Caco-2 (cell line): Measurements from ENCODE around the gene CSMD2. TPM values are rescaled to one million over a fixed set of nuclear protein-coding genes. Genes with fewer than 3 reads are reported as not detected.

Source experiments
- BruUV-seq: library from RNA; stranded (reverse); fragments of 400-500 nt; replicated peaks from 2 replicates; lab custom pipeline; 2021; lab: Mats Ljungman, UMichigan
- CTCF ChIA-PET: fragments of 300-600 bp; sonication (Branson Sonifier 250); formaldehyde crosslinking; loops from one replicate; lab custom pipeline; 2022; ENCODE audit warnings: antibody characterized with exemption; lab: Charles Lee
- POLR2A ChIA-PET: fragments of 300-600 bp; sonication (Branson Sonifier 250); formaldehyde crosslinking; loops from one replicate; lab custom pipeline; 2022; ENCODE audit warnings: antibody characterized with exemption; lab: Charles Lee
- DNase-seq, 2 experiments: peaks; one replicate each; pipeline versions ENCODE4 v3.0.0 to v3.0.0-alpha.2; 2020 to 2022
- H3K27me3 ChIP-seq: replicated peaks from 2 replicates; pipeline ENCODE4 v1.6.0; 2011; ENCODE audit warnings: low read length; ENCODE audit not compliant: control insufficient read depth, insufficient read depth
- H3K36me3 ChIP-seq: 2 replicates; pipeline ENCODE4 v1.5.1; 2011; ENCODE audit warnings: low read length; ENCODE audit not compliant: control insufficient read depth, insufficient read depth
- H3K4me1 ChIP-seq: fragments of 250-450 bp; sonication (Bioruptor Pico); 2 replicates; pipeline ENCODE4 v1.5.1; 2020; ENCODE audit warnings: mild to moderate bottlenecking
- H3K4me3 ChIP-seq: 2 replicates; pipeline ENCODE4 v1.5.1; 2011; ENCODE audit warnings: low read depth, mild to moderate bottlenecking, control low read depth, low read length
- H3K9me3 ChIP-seq: fragments of 250-450 bp; sonication (Bioruptor Pico); 2 replicates; pipeline ENCODE4 v1.5.1; 2020; ENCODE audit warnings: mild to moderate bottlenecking, moderate library complexity
- H3K27ac Mint-ChIP-seq: one replicate; pipeline ENCODE4 v1.8.0; 2022; ENCODE audit warnings: mixed read lengths; ENCODE audit not compliant: unreplicated experiment
- H3K27me3 Mint-ChIP-seq: one replicate; pipeline ENCODE4 v1.8.0; 2022; ENCODE audit warnings: mixed read lengths; ENCODE audit not compliant: insufficient read depth, unreplicated experiment
- H3K36me3 Mint-ChIP-seq: one replicate; pipeline ENCODE4 v1.8.0; 2022; ENCODE audit warnings: mild to moderate bottlenecking, mixed read lengths; ENCODE audit not compliant: insufficient read depth, unreplicated experiment
- H3K4me1 Mint-ChIP-seq: one replicate; pipeline ENCODE4 v1.8.0; 2022; ENCODE audit warnings: low read depth, mixed read lengths; ENCODE audit not compliant: unreplicated experiment
- H3K4me3 Mint-ChIP-seq: one replicate; pipeline ENCODE4 v1.8.0; 2022; ENCODE audit warnings: mild to moderate bottlenecking, moderate library complexity, mixed read lengths; ENCODE audit not compliant: unreplicated experiment
- H3K9me3 Mint-ChIP-seq: one replicate; pipeline ENCODE4 v1.8.0; 2022; ENCODE audit warnings: mixed read lengths; ENCODE audit not compliant: unreplicated experiment
- intact Hi-C: fragments of 100-400 bp; cut with micrococcal nuclease; formaldehyde crosslinking; loops from one replicate; pipeline ENCODE4 v1.10.0; 2022; ENCODE audit not compliant: unreplicated experiment
- total RNA-seq: library from RNA; stranded (reverse); gene quantifications from 2 replicates; pipeline ENCODE4 v1.2.3, GENCODE V29; 2022
- TF ChIP-seq, protein P1 (sequence below), 2 experiments: fragments of 200-600 bp in 1 of 2; IDR thresholded peaks; 1 replicate in 1 of 2; 2 replicates in 1 of 2; pipeline versions ENCODE4 v1.5.1 to v1.8.0; 2011 to 2022; ENCODE audit warnings: antibody characterized with exemption in 1 of 2, control low read depth in 1 of 2, inconsistent platforms in 1 of 2, low read depth in 1 of 2, low read length in 1 of 2, mild to moderate bottlenecking in 1 of 2, moderate library complexity in 1 of 2; ENCODE audit not compliant: insufficient read depth in 1 of 2, severe bottlenecking in 1 of 2, unreplicated experiment in 1 of 2

CSMD2 gene
- total RNA-seq, 1 experiment from 2014 or later = not detected

DNA sequence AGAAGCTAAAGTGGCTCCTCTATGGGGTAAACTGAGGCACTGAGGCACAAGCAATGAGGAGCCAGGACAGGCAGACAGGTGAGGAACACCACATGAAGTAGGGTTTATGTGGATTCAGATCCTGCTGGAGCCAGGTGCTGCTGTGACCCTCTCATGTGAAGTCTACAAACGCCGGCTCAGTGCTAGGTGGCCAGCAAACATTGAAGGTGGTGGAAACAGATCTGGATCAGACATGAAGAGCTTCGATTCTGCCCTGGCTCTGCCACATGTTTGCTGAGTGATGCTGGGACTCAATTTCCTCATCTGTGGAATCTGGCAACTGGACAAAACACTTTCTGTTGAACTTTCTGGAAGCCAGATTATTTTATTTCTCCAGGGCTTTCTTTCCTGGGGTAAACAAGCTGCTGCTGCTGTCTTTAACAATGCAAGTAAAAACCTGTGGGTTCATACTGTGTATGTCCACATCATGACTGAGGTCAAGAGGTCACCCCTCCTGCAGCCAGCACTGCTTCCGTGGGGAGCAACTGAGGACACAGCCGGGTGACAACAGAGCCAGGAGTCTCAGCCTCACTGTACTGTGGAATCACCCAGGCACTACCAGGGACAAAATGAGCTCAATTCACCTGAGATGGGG lies 267.8 kb downstream of the CSMD2 start:
- intact Hi-C loops = no loop called here
- Histone ChIP-seq H3K4me1 (no peaks in the 10 kb centered on the region), H3K27me3 (no peaks in the 10 kb centered on the region), H3K36me3 (no peaks in the 10 kb centered on the region), H3K4me3 (no peak overlapping the region), H3K9me3 (no peaks in the 10 kb centered on the region)
- TF ChIP-seq, protein P1, sequence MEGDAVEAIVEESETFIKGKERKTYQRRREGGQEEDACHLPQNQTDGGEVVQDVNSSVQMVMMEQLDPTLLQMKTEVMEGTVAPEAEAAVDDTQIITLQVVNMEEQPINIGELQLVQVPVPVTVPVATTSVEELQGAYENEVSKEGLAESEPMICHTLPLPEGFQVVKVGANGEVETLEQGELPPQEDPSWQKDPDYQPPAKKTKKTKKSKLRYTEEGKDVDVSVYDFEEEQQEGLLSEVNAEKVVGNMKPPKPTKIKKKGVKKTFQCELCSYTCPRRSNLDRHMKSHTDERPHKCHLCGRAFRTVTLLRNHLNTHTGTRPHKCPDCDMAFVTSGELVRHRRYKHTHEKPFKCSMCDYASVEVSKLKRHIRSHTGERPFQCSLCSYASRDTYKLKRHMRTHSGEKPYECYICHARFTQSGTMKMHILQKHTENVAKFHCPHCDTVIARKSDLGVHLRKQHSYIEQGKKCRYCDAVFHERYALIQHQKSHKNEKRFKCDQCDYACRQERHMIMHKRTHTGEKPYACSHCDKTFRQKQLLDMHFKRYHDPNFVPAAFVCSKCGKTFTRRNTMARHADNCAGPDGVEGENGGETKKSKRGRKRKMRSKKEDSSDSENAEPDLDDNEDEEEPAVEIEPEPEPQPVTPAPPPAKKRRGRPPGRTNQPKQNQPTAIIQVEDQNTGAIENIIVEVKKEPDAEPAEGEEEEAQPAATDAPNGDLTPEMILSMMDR (IDR thresholded peaks at IDR 0.05; ENCODE audit: insufficient read depth in 1 of 2, low read depth in 1 of 2, low read length in 1 of 2, severe bottlenecking in 1 of 2, unreplicated experiment in 1 of 2) = no peak
- no peak for DNase-seq
- Mint-ChIP-seq H3K9me3 (no peaks in the 10 kb centered on the region), H3K27me3 (peaks cover 12% of the 10 kb centered on the region), H3K4me1 (no peaks in the 10 kb centered on the region), H3K4me3 (no peak overlapping the region), H3K27ac (no peak overlapping the region), H3K36me3 (no peaks in the 10 kb centered on the region)
- CTCF ChIA-PET = no interaction called here
- POLR2A ChIA-PET = no interaction called here
- no TSS peak for BruUV-seq

DNA sequence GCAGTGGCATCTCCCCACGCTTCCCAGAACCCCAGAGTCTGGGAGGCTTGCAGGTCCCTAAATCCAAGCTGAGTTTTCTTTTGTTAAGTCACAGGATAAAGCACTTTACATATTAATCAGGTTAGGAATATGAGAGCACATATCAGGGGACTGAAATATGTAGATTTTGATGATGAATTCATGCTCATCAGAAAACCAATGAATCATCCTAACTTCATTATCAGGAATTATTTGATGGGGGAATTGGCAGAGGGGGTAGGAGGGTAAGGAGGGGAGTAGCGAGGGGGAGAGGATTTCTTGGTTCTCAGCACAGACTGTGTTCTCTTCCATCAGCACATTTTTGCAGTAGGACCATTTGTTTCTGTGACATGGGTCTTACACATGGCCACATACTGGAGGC lies 269.1 kb downstream of the CSMD2 start:
- H3K4me3 Mint-ChIP-seq = no peak overlapping the region
- intact Hi-C loops = no loop called here
- H3K4me1 Mint-ChIP-seq = no peaks in the 10 kb centered on the region
- no peak overlapping the region for H3K27ac Mint-ChIP-seq
- H3K4me3 ChIP-seq = no peak overlapping the region
- H3K9me3 Mint-ChIP-seq = no peaks in the 10 kb centered on the region
- H3K27me3 ChIP-seq = no peaks in the 10 kb centered on the region
- no peaks in the 10 kb centered on the region for H3K36me3 ChIP-seq
- no peaks in the 10 kb centered on the region for H3K4me1 ChIP-seq
- CTCF ChIA-PET = no interaction called here
- POLR2A ChIA-PET = no interaction called here
- peaks cover 8% of the 10 kb centered on the region for H3K27me3 Mint-ChIP-seq
- BruUV-seq = no TSS peak
- no peaks in the 10 kb centered on the region for H3K9me3 ChIP-seq
- no peaks in the 10 kb centered on the region for H3K36me3 Mint-ChIP-seq
- no peak for DNase-seq
- TF ChIP-seq, protein P1 (IDR thresholded peaks at IDR 0.05; ENCODE audit: insufficient read depth in 1 of 2, low read depth in 1 of 2, low read length in 1 of 2, severe bottlenecking in 1 of 2, unreplicated experiment in 1 of 2) = no peak

GRCh38 chr1:33895396-33895795 lies 269.6 kb downstream of the CSMD2 start:
- intact Hi-C loops = no loop called here
- Mint-ChIP-seq H3K27me3 (peaks cover 8% of the 10 kb centered on the region), H3K4me3 (no peak overlapping the region), H3K9me3 (no peaks in the 10 kb centered on the region), H3K27ac (no peak overlapping the region), H3K4me1 (no peaks in the 10 kb centered on the region), H3K36me3 (no peaks in the 10 kb centered on the region)
- BruUV-seq = no TSS peak
- Histone ChIP-seq H3K9me3 (no peaks in the 10 kb centered on the region), H3K4me3 (no peak overlapping the region), H3K27me3 (no peaks in the 10 kb centered on the region), H3K4me1 (no peaks in the 10 kb centered on the region), H3K36me3 (no peaks in the 10 kb centered on the region)
- POLR2A ChIA-PET = no interaction called here
- CTCF ChIA-PET = no interaction called here
- TF ChIP-seq, protein P1 (IDR thresholded peaks at IDR 0.05; ENCODE audit: insufficient read depth in 1 of 2, low read depth in 1 of 2, low read length in 1 of 2, severe bottlenecking in 1 of 2, unreplicated experiment in 1 of 2) = no peak
- no peak for DNase-seq
